ENCODE measurements around the gene CLCN2.

Gene CLCN2

GRCh38 chr3:184377882-184378445 lies 16.6 kb upstream of the CLCN2 start, which contains the start of gene THPO:
THPO (minus strand) TSS chr3:184378207; CDS start chr3:184376259, 1,948 bp downstream.
- Histone ChIP-seq H3K4me3 (ENCODE audit: low read length) (no peak within 1 kb of the TSS), H3F3A (ENCODE audit: insufficient read depth, low read length) (no peaks in the 10 kb centered on the region), H3K4me2 (ENCODE audit: low read depth, low read length) (no peak within 1 kb of the TSS), H3K79me2 (ENCODE audit: low read length) (no peaks in the 10 kb centered on the region), H2AFZ (ENCODE audit: low read length) (no peak within 1 kb of the TSS), H3K9ac (ENCODE audit: low read length) (no peak within 1 kb of the TSS), H4K20me1 (ENCODE audit: insufficient read depth, low read length) (no peaks in the 10 kb centered on the region), H3K27me3 (replicated peaks; ENCODE audit: insufficient read depth, low read length) (peaks cover 76% of the 10 kb centered on the region), H3K9me3 (replicated peaks; ENCODE audit: insufficient read depth, low read length) (no peaks in the 10 kb centered on the region), H3K9me2 (replicated peaks; ENCODE audit: insufficient read depth, low read length) (no peaks in the 10 kb centered on the region), H3K4me1 (ENCODE audit: low read length) (peaks cover 5% of the 10 kb centered on the region; the same call in 1 of the 2 replicates), H3K27ac (ENCODE audit: low read length) (no peak within 1 kb of the TSS), H3K36me3 (replicated peaks; ENCODE audit: insufficient read depth, low read length) (no peaks in the 10 kb centered on the region)
- DNase-seq = no peak
- no peak for TF ChIP-seq EZH2phosphoT487 (IDR thresholded peaks at IDR 0.05; ENCODE audit: low read length)
- TF ChIP-seq CTCF (IDR thresholded peaks at IDR 0.05; ENCODE audit: low read length) = no peak
- no peak for TF ChIP-seq EZH2 (optimal IDR thresholded peaks at IDR 0.05; ENCODE audit: low read depth, low read length)

- peaks cover 70% of the 10 kb centered on the region for H3K27me3 ChIP-seq (replicated peaks; ENCODE audit: insufficient read depth, low read length)
- H3K4me2 ChIP-seq (ENCODE audit: low read depth, low read length) = no peak overlapping the region
- no peak overlapping the region for H3K9ac ChIP-seq (ENCODE audit: low read length)
Observed at GRCh38 chr3:184377374-184377773, 16.0 kb upstream of the CLCN2 start.

GRCh38 chr3:184375747-184376461 lies 14.5 kb upstream of the CLCN2 start:
- 0 out of 2 replicates have a peak, but pooled peaks cover 6% of the 10 kb centered on the region for H3F3A ChIP-seq (ENCODE audit: insufficient read depth, low read length)
- DNase-seq = no peak
- no peaks in the 10 kb centered on the region for H3K9me2 ChIP-seq (replicated peaks; ENCODE audit: insufficient read depth, low read length)
- H3K4me2 ChIP-seq (ENCODE audit: low read depth, low read length) = no peak overlapping the region
- no peak for TF ChIP-seq EZH2phosphoT487 (IDR thresholded peaks at IDR 0.05; ENCODE audit: low read length)
- no peaks in the 10 kb centered on the region for H4K20me1 ChIP-seq (ENCODE audit: insufficient read depth, low read length)
- no peak overlapping the region for H3K27ac ChIP-seq (ENCODE audit: low read length)
- no peaks in the 10 kb centered on the region for H3K79me2 ChIP-seq (ENCODE audit: low read length)
- no peak overlapping the region for H3K4me3 ChIP-seq (ENCODE audit: low read length)
- H3K36me3 ChIP-seq (replicated peaks; ENCODE audit: insufficient read depth, low read length) = no peaks in the 10 kb centered on the region
- peaks cover 4% of the 10 kb centered on the region; the same call in 1 of the 2 replicates for H3K4me1 ChIP-seq (ENCODE audit: low read length)
- peaks cover 55% of the 10 kb centered on the region for H3K27me3 ChIP-seq (replicated peaks; ENCODE audit: insufficient read depth, low read length)
- H2AFZ ChIP-seq (ENCODE audit: low read length) = no peak overlapping the region
- no peaks in the 10 kb centered on the region for H3K9me3 ChIP-seq (replicated peaks; ENCODE audit: insufficient read depth, low read length)
- H3K9ac ChIP-seq (ENCODE audit: low read length) = no peak overlapping the region

More at GRCh38 chr3:184377374-184377773, 16.0 kb upstream of the CLCN2 start:
- Histone ChIP-seq H3K4me1 (ENCODE audit: low read length) (peaks cover 5% of the 10 kb centered on the region; the same call in 1 of the 2 replicates), H3K36me3 (replicated peaks; ENCODE audit: insufficient read depth, low read length) (no peaks in the 10 kb centered on the region), H3K9me3 (replicated peaks; ENCODE audit: insufficient read depth, low read length) (no peaks in the 10 kb centered on the region), H3K79me2 (ENCODE audit: low read length) (no peaks in the 10 kb centered on the region), H3K27ac (ENCODE audit: low read length) (no peak overlapping the region), H2AFZ (ENCODE audit: low read length) (no peak overlapping the region), H3K9me2 (replicated peaks; ENCODE audit: insufficient read depth, low read length) (no peaks in the 10 kb centered on the region), H3F3A (ENCODE audit: insufficient read depth, low read length) (no peaks in the 10 kb centered on the region), H4K20me1 (ENCODE audit: insufficient read depth, low read length) (no peaks in the 10 kb centered on the region), H3K4me3 (ENCODE audit: low read length) (no peak overlapping the region)
- DNase-seq = no peak
- TF ChIP-seq EZH2phosphoT487 (IDR thresholded peaks at IDR 0.05; ENCODE audit: low read length) (no peak), CTCF (IDR thresholded peaks at IDR 0.05; ENCODE audit: low read length) (no peak), EZH2 (optimal IDR thresholded peaks at IDR 0.05; ENCODE audit: low read depth, low read length) (no peak)
